ENCODE results near the gene GARRE1. TPM values are rescaled to one million over a fixed set of nuclear protein-coding genes. Genes with fewer than 3 reads are reported as not detected.
"Not testable (repeated sequence)": the region's sequence is repeated elsewhere in the genome, so short reads cannot be mapped to it uniquely, and the experiment has no call there.

Gene GARRE1
- total and polyA plus RNA-seq, 8 donors, result 7.4 to 18.3 (median 11.2) TPM

DNA sequence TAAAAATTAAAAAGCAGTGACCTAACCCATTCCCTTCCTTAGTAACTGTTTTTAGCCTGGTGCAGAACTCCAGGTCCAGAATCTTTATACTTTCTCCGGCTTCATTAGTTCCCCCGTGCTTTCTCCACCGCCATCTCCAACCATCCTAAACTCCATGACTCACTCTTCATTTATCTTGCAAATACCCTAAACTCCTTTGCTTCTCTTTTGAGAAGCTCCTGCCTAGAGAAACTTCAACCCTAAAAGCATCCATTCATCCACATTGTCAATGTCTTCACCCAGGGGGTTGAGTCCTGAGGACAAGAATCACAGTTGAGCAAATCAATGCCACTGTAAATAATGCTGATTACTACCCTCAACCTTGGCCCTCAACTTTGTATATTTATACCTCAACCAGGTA, 17.1 kb upstream of the GARRE1 start:
- Histone ChIP-seq H3K4me3 (no peak overlapping the region), H3K27ac (no peak overlapping the region), H3K36me3 (no peaks in the 10 kb centered on the region), H3K27me3 (no peaks in the 10 kb centered on the region), H3K4me1 (peaks cover 0 to 5% (median 0%) of the 10 kb centered on the region in 3 donors), H3K9me3 (no peaks in the 10 kb centered on the region)
- ATAC-seq (no peak), DNase-seq (no peak), FAIRE-seq (no peak)
- no peak for TF ChIP-seq CTCF (IDR thresholded peaks at IDR 0.05)
- intact Hi-C loops (cut with DNase I), result loop anchor here in 2 of 3 donors (10.0 kb wide), 1 partner anchor 108 kb away; no protein-coding TSS in a partner anchor
- 97 to 98% methylated on average over 2 to 3 of the region's 3 CpGs for WGBS, 2 donors

GRCh38 chr19:34237939-34238338, 16.4 kb upstream of the GARRE1 start:
- intact Hi-C loops (cut with DNase I), result loop anchor here in 2 of 3 donors (10.0 kb wide), 1 partner anchor 107 kb away; no protein-coding TSS in a partner anchor
- no peaks in the 10 kb centered on the region for H3K27me3 ChIP-seq
- no peak for DNase-seq
- FAIRE-seq, result no peak
- H3K27ac ChIP-seq, result no peak overlapping the region
- 94 to 99% methylated on average over 4 of the region's 4 CpGs for WGBS, 2 donors
- H3K4me3 ChIP-seq, result no peak overlapping the region
- H3K9me3 ChIP-seq, result no peaks in the 10 kb centered on the region
- ATAC-seq, result no peak
- no peak for TF ChIP-seq CTCF (IDR thresholded peaks at IDR 0.05)
- peaks cover 0 to 4% (median 0%) of the 10 kb centered on the region in 3 donors for H3K4me1 ChIP-seq
- no peaks in the 10 kb centered on the region for H3K36me3 ChIP-seq

DNA sequence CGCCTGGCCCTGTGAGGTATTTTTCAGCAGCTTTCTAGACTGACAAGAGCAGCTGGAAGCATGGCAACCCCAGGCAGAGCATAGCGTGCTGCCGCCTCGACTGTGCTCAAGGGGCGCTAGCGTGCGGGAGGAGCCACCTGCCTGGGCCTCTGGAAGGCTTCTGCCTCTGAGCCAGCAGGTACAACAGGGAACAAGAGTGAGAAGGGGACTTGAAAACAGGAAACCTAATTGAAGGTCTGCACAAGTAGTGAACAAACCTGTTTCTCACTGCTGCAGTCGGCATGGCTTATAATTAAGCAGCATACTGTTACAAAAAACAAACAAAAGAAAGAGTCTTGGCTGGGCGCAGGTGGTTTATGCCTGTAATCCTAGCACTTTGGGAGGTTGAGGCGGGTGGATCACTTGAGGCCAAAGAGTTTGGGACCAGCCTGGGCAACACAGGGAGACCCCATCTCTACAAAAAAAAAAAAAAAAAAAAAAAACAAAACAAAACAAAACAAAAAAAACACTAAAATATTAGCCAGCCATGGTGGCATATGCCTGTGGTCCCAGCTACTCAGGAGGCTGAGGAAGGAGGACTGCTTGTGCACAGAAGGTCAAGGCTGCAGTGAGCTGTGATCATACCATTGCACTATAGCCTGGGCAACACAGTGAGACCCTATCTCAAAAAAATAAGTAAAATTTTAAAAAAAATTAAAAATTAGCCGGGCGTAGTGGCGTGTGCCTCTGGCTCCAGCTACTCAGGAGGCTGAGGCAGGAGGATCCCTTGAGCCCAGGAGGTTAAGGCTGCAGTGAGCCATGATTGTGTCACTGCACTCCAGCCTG, 12.6 kb upstream of the GARRE1 start:
- H3K4me1 ChIP-seq, result no peaks in the 10 kb centered on the region
- WGBS, 2 donors, result 49 to 57% methylated on average over 13 of the region's 13 CpGs
- intact Hi-C loops (cut with DNase I), result no loop called here
- no peak for FAIRE-seq
- peak; percentile 13 to 46 (median 36) for TF ChIP-seq CTCF (IDR thresholded peaks at IDR 0.05)
- H3K36me3 ChIP-seq, result no peaks in the 10 kb centered on the region
- DNase-seq, result peak; percentile 46 to 89 (median 76)
- ATAC-seq, result peak; percentile 88 to 97 (median 94)
- no peaks in the 10 kb centered on the region for H3K27me3 ChIP-seq
- peak overlapping the region in 1 of 4 donors; percentile 0 for H3K27ac ChIP-seq
- H3K4me3 ChIP-seq, result no peak overlapping the region
- no peaks in the 10 kb centered on the region for H3K9me3 ChIP-seq

DNA sequence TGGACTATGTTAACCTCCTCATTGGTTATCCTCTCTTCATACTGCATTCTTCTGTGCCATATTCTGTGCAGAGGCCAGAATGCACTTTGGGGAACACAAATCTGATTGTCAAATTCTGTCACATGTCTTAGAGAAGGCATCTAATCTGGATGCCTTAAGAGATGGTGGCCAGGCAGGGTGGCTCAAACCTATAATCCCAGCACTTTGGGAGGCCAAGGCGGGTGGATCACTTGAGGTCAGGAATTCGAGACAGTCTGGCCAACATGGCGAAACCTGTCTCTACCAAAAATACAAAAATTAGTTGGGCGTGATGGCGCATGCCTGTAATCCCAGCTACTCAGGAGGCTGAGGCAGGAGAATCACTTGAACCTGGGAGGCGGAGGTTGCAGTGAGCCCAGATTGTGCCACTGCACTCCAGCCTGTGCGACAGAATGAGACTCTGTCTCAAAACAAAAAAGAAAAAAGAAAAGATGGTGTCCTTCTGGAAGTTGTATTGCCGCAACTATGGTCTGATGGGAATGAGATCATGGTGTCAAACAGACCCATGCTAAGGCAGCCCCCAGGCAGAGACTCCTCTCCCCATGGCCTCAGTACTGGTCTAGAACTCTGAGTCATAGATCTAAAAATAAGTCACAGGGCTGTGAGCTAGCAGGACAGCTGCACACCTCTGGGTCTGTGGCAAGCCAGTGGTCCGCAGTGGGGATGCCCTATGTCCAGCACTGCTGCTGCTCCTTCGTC, 11.0 kb upstream of the GARRE1 start:
- WGBS, 2 donors, result 94% methylated on average over 10 of the region's 10 CpGs
- H3K9me3 ChIP-seq; H3K27me3 ChIP-seq; H3K36me3 ChIP-seq; intact Hi-C loops (cut with DNase I); H3K4me3 ChIP-seq; H3K4me1 ChIP-seq; FAIRE-seq; H3K27ac ChIP-seq; DNase-seq: not testable (repeated sequence)
- peak in 1 of 4 donors; percentile 12 for ATAC-seq

DNA sequence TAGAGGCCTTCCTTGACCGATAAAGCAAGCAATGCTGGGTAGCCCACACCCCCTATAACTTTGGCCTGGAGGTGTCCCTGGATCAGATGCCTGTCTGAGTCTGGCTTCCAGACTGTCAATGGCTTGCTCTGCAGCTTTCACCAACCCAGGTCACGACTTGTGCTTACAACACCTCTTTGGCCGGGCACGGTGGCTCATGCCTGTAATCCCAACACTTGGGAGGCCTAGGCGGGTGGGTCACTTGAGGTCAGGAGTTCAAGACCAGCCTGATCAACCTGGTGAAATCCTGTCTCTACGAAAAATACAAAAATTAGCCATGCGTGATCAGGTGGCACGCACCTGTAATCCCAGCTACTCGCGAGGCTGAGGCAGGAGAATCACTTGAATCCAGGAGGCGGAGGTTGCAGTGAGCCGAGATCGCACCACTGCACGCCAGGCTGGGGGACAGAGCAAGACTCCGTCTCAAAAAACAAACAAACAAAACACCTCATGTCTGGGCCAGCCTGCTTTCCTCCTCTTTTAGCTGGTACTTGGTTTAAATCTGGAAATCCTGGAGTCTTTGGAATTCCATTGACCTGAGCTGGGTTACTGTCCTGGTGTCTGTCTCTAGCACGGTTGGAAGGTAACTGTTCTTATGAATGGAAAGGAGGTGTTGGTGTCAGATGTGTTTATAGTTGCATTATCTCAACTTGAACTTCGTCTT, 10.3 kb upstream of the GARRE1 start:
- ATAC-seq (no peak), DNase-seq (no peak), FAIRE-seq (no peak)
- intact Hi-C loops (cut with DNase I), result no loop called here
- Histone ChIP-seq H3K9me3 (no peaks in the 10 kb centered on the region), H3K4me1 (no peaks in the 10 kb centered on the region), H3K27ac (no peak overlapping the region), H3K4me3 (no peak overlapping the region), H3K36me3 (no peaks in the 10 kb centered on the region), H3K27me3 (no peaks in the 10 kb centered on the region)
- no peak for TF ChIP-seq CTCF (IDR thresholded peaks at IDR 0.05)
- 86 to 87% methylated on average over 17 of the region's 17 CpGs for WGBS, 2 donors

Data from pancreas (tissue), 10 donors.